ENCODE measurements around the gene C20orf202.

C20orf202 gene

GRCh38 chr20:1202762-1203504 is at the start of gene C20orf202:
Gene C20orf202, plus strand, starts transcription at chr20:1203454. Its CDS starts 132 bp downstream, at chr20:1203586.
- ATAC-seq, result no peak
- no peaks in the 10 kb centered on the region for H3K36me3 Mint-ChIP-seq
- H3K4me3 Mint-ChIP-seq, result no peak within 1 kb of the TSS
- H3K27ac Mint-ChIP-seq, result no peak within 1 kb of the TSS
- H3K9me3 Mint-ChIP-seq, result no peaks in the 10 kb centered on the region
- no peaks in the 10 kb centered on the region for H3K4me1 Mint-ChIP-seq
- no peaks in the 10 kb centered on the region for H3K27me3 Mint-ChIP-seq

GRCh38 chr20:1154226-1154625 is 49.0 kb upstream of the C20orf202 start:
- H3K36me3 Mint-ChIP-seq, result peaks cover 78% of the 10 kb centered on the region
- ATAC-seq, result no peak
- H3K4me3 Mint-ChIP-seq, result no peak overlapping the region
- H3K27me3 Mint-ChIP-seq, result no peaks in the 10 kb centered on the region
- peaks cover 5% of the 10 kb centered on the region for H3K9me3 Mint-ChIP-seq
- no peaks in the 10 kb centered on the region for H3K4me1 Mint-ChIP-seq
- no peak overlapping the region for H3K27ac Mint-ChIP-seq

GRCh38 chr20:1154691-1155090 is 48.6 kb upstream of the C20orf202 start:
- H3K27me3 Mint-ChIP-seq, result no peaks in the 10 kb centered on the region
- no peak overlapping the region for H3K27ac Mint-ChIP-seq
- no peak for ATAC-seq
- H3K4me1 Mint-ChIP-seq, result no peaks in the 10 kb centered on the region
- H3K4me3 Mint-ChIP-seq, result no peak overlapping the region
- peaks cover 5% of the 10 kb centered on the region for H3K9me3 Mint-ChIP-seq
- H3K36me3 Mint-ChIP-seq, result peaks cover 78% of the 10 kb centered on the region

GRCh38 chr20:1155342-1155741 is 47.9 kb upstream of the C20orf202 start:
- Mint-ChIP-seq H3K4me1 (no peaks in the 10 kb centered on the region), H3K9me3 (peaks cover 5% of the 10 kb centered on the region), H3K4me3 (no peak overlapping the region), H3K36me3 (peaks cover 81% of the 10 kb centered on the region), H3K27me3 (no peaks in the 10 kb centered on the region), H3K27ac (no peak overlapping the region)
- ATAC-seq, result no peak

- H3K4me3 Mint-ChIP-seq, result no peak overlapping the region
- no peak for ATAC-seq
Observed at GRCh38 chr20:1160496-1160895, 42.8 kb upstream of the C20orf202 start.

GRCh38 chr20:1160991-1161390 is 42.3 kb upstream of the C20orf202 start:
- Mint-ChIP-seq H3K27me3 (no peaks in the 10 kb centered on the region), H3K4me1 (peaks cover 6% of the 10 kb centered on the region), H3K9me3 (peaks cover 2% of the 10 kb centered on the region), H3K27ac (no peak overlapping the region), H3K36me3 (peaks cover 67% of the 10 kb centered on the region), H3K4me3 (no peak overlapping the region)
- ATAC-seq, result no peak

More at GRCh38 chr20:1160496-1160895, 42.8 kb upstream of the C20orf202 start:
- no peak overlapping the region for H3K27ac Mint-ChIP-seq
- peaks cover 5% of the 10 kb centered on the region for H3K9me3 Mint-ChIP-seq
- no peaks in the 10 kb centered on the region for H3K27me3 Mint-ChIP-seq
- peaks cover 67% of the 10 kb centered on the region for H3K36me3 Mint-ChIP-seq
- H3K4me1 Mint-ChIP-seq, result peaks cover 6% of the 10 kb centered on the region

GRCh38 chr20:1163105-1163504 is 40.1 kb upstream of the C20orf202 start:
- H3K27ac Mint-ChIP-seq, result no peak overlapping the region
- peaks cover 65% of the 10 kb centered on the region for H3K36me3 Mint-ChIP-seq
- peaks cover 6% of the 10 kb centered on the region for H3K4me1 Mint-ChIP-seq
- H3K4me3 Mint-ChIP-seq, result no peak overlapping the region
- H3K27me3 Mint-ChIP-seq, result no peaks in the 10 kb centered on the region
- H3K9me3 Mint-ChIP-seq, result no peaks in the 10 kb centered on the region
- ATAC-seq, result no peak

GRCh38 chr20:1163653-1164052 is 39.6 kb upstream of the C20orf202 start:
- ATAC-seq, result no peak
- no peak overlapping the region for H3K27ac Mint-ChIP-seq
- H3K4me3 Mint-ChIP-seq, result no peak overlapping the region
- peaks cover 6% of the 10 kb centered on the region for H3K4me1 Mint-ChIP-seq
- no peaks in the 10 kb centered on the region for H3K9me3 Mint-ChIP-seq
- no peaks in the 10 kb centered on the region for H3K27me3 Mint-ChIP-seq
- peaks cover 70% of the 10 kb centered on the region for H3K36me3 Mint-ChIP-seq

- Mint-ChIP-seq H3K36me3 (peaks cover 78% of the 10 kb centered on the region), H3K9me3 (no peaks in the 10 kb centered on the region), H3K4me1 (peaks cover 6% of the 10 kb centered on the region), H3K27ac (no peak overlapping the region), H3K4me3 (no peak overlapping the region), H3K27me3 (no peaks in the 10 kb centered on the region)
- no peak for ATAC-seq
Observed at GRCh38 chr20:1164871-1165270, 38.4 kb upstream of the C20orf202 start.

- no peak for ATAC-seq
Observed at GRCh38 chr20:1165521-1165920, 37.7 kb upstream of the C20orf202 start.

GRCh38 chr20:1165941-1166340 is 37.3 kb upstream of the C20orf202 start:
- no peak for ATAC-seq
- Mint-ChIP-seq H3K27me3 (no peaks in the 10 kb centered on the region), H3K4me1 (peaks cover 3% of the 10 kb centered on the region), H3K27ac (no peak overlapping the region), H3K4me3 (no peak overlapping the region), H3K9me3 (no peaks in the 10 kb centered on the region), H3K36me3 (peaks cover 78% of the 10 kb centered on the region)

More at GRCh38 chr20:1165521-1165920, 37.7 kb upstream of the C20orf202 start:
- Mint-ChIP-seq H3K27me3 (no peaks in the 10 kb centered on the region), H3K4me1 (peaks cover 6% of the 10 kb centered on the region), H3K9me3 (no peaks in the 10 kb centered on the region), H3K4me3 (no peak overlapping the region), H3K36me3 (peaks cover 78% of the 10 kb centered on the region), H3K27ac (no peak overlapping the region)

- Mint-ChIP-seq H3K27me3 (no peaks in the 10 kb centered on the region), H3K9me3 (no peaks in the 10 kb centered on the region), H3K4me3 (no peak overlapping the region), H3K36me3 (peaks cover 81% of the 10 kb centered on the region), H3K27ac (no peak overlapping the region), H3K4me1 (no peaks in the 10 kb centered on the region)
- ATAC-seq, result no peak
Observed at GRCh38 chr20:1166948-1167720, 36.1 kb upstream of the C20orf202 start.

GRCh38 chr20:1169224-1169623 is 34.0 kb upstream of the C20orf202 start:
- H3K4me1 Mint-ChIP-seq, result no peaks in the 10 kb centered on the region
- H3K27me3 Mint-ChIP-seq, result no peaks in the 10 kb centered on the region
- ATAC-seq, result no peak
- H3K4me3 Mint-ChIP-seq, result no peak overlapping the region
- no peak overlapping the region for H3K27ac Mint-ChIP-seq
- H3K9me3 Mint-ChIP-seq, result no peaks in the 10 kb centered on the region
- peaks cover 92% of the 10 kb centered on the region for H3K36me3 Mint-ChIP-seq

GRCh38 chr20:1171461-1172093 is 31.7 kb upstream of the C20orf202 start:
- no peaks in the 10 kb centered on the region for H3K9me3 Mint-ChIP-seq

GRCh38 chr20:1173698-1174097 is 29.6 kb upstream of the C20orf202 start:
- H3K9me3 Mint-ChIP-seq, result no peaks in the 10 kb centered on the region
- H3K27ac Mint-ChIP-seq, result no peak overlapping the region
- no peak overlapping the region for H3K4me3 Mint-ChIP-seq
- no peak for ATAC-seq
- no peaks in the 10 kb centered on the region for H3K27me3 Mint-ChIP-seq
- H3K36me3 Mint-ChIP-seq, result peaks cover 77% of the 10 kb centered on the region
- no peaks in the 10 kb centered on the region for H3K4me1 Mint-ChIP-seq

More at GRCh38 chr20:1171461-1172093, 31.7 kb upstream of the C20orf202 start:
- Mint-ChIP-seq H3K4me1 (no peaks in the 10 kb centered on the region), H3K4me3 (no peak overlapping the region), H3K36me3 (peaks cover 88% of the 10 kb centered on the region), H3K27ac (no peak overlapping the region), H3K27me3 (no peaks in the 10 kb centered on the region)
- no peak for ATAC-seq
